HPDE6-E6E7 (cell line): Measurements from ENCODE around the gene FOXI1.

Experiments used
- DNase-seq: peaks from one replicate; pipeline ENCODE4 v3.0.0; 2011; ENCODE audit warnings: missing footprints; ENCODE audit errors: extremely low spot score

FOXI1 gene

DNA sequence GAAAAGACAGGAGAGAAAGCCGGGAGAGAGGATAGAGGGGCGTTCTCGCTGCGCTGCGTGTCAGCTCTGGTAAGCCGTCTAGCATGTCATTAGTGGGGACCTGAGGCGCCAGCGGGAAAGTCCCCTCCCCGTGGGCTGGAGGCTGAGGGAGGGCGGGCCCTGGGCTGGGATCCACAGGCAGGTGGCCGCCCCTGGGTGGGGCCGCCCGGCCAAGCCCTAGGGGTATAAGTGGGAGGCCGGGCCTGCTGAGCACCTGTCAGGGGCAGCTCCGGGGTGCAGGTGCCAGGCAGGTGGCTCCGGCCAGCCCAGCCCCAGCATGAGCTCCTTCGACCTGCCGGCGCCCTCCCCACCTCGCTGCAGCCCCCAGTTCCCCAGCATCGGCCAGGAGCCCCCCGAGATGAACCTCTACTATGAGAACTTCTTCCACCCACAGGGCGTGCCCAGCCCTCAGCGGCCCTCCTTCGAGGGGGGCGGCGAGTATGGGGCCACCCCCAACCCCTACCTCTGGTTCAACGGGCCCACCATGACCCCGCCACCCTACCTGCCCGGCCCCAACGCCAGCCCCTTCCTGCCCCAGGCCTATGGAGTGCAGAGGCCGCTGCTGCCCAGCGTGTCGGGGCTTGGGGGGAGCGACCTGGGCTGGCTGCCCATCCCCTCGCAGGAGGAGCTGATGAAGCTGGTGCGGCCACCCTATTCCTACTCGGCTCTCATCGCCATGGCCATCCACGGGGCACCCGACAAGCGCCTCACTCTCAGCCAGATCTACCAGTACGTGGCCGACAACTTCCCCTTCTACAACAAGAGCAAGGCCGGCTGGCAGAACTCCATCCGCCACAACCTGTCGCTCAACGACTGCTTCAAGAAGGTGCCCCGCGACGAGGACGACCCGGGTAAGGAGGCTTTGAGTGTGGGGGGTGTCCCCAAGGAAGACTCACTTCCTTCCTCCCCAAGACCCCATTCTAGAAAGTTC, at the start of gene FOXI1:
TSS of gene FOXI1 (plus strand) at position 256 of the 970 bp plus-strand sequence. CDS start at position 317, 61 bp downstream.
- no peak for DNase-seq

DNA sequence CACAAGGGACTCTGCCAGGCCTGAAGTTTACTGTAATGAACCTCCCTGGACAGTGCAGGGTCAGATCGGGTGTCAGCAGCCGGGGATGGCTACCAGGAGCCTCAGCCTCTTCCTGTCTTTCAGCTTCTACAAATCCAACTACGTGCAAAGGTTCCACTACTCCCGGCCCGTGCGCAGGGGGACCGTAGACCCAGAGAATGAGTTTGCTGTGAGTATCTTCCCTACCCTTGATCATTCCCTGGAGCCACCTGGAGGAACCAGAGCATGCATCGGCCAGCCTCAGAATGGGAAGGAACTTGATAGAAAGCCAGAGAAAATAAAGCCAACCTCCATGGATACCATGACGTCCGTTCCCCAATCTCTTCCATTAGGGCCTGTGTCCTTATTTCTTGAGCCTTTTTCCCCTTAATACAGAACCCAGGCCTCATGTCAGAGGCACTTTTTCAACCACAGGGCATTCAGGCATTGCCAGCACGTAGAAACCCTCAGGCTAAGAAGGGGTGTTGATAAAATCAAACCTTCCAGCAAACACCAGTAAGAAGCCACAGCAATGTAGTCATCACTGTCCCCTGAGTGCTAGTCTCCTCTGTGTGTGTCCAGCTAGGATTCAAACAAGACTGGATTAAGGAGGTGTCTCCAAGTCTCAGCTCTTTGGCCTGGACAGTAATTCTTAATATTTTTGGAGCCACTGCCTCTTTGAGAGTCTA, 49.0 kb upstream of the FOXI1 start:
- no peak for DNase-seq

DNA sequence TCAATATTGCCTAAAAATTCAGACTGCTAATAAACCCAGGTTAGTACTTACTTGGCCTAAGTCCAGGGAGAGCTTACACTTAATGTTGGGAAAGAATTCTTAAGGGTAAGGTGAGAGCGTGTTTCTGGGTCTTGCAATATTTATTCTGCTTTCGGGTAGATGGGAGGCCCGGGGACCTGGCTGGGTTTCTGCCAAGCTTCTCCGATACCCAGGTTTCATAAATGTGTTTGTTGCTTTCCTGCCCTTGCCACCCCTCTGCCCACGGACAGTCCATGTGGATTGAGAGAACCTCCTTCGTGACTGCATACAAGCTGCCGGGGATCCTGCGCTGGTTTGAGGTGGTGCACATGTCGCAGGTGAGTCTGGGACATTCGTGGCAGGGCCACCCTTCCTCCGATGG, 48.4 kb upstream of the FOXI1 start:
- no peak for DNase-seq

DNA sequence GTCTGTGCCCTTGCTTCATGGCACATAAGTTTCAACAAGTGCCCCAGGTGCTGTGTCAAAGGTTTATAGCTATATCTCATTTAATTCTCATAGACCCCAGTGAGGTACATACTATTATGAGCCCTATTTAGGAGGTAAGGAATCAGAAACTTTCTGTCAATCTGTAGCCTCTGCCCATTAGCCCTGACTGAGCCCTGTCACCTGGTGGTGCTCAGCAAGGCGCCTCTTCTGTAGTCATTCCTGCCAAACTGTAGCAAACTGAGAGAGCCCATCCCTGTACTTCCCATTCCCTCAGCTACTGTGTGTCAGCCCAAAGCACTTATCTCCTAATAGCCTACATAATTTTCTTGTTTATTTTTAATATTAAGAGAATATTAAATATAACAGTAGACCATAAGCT, 46.5 kb upstream of the FOXI1 start:
- DNase-seq = no peak

DNA sequence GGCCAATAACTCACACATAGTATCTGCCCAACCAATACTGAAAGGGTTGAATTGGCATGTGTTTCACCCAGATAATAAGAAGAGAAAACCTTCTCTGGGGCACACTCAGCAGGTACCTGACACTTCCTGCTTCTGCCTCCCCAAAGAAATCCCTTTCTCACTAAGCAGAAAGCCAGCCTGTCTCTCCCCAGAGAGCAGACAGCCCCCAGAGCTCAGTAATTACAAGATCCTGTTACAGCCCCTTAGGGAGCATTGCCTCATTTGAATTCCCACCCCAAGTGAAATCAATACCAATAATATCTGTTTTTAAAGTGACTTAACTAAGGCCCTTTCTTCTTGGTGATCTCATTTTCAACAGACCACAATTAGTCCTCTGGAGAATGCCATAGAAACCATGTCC, 38.5 kb upstream of the FOXI1 start:
- no peak for DNase-seq

DNA sequence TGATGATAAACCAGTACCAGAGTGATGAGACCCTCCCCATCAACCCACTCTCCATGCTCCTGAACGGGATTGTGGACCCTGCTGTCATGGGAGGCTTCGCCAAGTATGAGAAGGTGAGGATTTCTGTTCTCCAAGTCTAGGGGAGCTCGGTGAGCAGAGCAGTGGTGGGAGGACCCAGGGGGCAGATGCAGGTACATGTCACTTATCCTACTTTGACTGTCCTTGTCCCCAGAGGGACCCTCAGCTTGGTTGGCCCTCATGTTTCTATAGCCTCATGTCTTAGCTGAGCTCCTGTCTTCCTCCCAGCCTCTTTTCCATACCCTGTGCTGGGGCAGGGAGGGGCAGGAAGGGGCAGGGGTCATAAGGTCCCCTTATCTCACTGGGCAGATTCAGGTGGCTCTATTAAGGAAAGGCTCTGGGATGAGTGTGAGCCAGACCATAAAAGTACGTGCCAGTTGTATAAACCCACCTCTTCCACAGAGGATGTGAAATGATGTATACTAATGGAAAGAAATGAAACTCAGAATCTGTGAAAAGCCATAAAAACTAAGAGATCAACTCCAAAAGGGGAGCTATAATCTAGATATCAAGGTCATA, 38.0 kb upstream of the FOXI1 start:
- DNase-seq = no peak

DNA sequence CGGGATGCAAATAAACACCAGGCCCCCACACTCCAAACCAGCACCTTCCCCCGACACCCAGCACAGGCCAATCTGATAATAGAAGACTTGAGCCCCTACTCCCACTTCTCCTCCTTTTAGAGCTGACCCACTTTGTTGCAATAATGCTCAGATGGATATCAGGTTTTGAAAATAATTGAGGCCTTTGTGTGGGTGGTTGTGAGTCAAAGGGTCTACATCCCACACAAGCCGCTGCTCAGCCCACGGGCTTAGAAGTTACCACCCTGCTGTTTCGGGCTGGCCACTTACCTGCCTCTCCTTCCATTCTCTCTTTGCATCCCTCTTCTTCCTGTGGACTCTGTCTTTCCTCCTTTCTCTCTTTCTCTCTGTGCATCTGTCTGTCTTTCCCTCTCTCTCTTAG, 36.2 kb upstream of the FOXI1 start:
- no peak for DNase-seq

DNA sequence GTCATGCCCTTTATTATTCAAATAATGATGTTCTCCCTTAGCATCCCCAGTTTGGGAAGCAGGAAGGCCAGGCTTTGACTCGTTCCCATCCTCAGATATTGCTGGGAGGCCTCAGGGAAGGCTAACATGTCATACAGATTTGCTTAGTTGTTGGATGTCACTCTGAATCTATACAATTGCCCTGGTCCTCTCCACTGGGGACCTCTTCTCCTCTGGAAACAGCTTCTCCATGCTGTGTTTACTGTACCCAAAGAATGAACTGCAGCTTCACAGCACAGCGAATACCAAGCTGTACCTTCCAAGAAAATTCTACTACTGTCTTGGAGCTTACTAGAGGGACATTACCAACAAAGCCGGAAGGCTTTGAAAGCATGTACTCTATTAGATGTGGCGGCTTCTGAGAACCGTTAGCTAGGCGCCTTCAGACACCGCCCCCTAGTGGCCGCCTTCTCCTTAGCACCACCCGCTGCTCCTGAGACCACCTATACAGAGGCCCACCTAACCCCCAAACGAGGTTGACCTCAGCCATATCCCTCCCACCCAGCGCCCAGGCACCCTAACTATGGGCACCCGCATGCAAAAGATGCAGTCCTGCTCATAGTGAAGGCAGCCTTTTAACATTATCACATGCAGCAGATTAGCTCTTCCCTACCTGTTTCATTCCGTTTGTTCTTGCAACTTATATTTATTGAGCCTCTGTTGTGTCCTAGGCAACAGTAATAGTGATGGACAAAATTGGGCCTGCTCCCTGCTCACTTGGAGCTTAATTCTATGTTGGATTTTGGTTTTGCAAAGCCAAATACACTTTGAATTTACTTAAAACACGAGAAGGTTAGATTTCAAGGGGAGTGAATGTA, 34.9 kb upstream of the FOXI1 start:
- DNase-seq = peak; percentile 15

DNA sequence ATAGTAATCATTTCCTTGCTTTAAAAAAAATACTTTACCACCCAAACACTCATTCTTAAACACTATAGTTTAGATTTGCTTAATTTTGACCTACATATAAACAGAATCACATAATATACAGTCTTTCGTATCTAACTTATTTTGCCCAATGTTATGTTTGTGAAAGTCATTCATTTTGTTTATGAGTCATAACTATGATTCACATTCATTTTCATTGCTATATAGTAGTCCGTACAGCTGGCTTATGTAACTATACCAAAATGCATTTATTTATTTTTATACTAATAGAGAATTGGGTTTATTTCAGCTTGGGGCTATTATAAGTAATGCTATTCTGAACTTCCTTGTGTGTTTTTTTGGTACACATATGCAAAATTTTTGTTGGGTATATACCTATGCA, 33.9 kb upstream of the FOXI1 start:
- DNase-seq = no peak

DNA sequence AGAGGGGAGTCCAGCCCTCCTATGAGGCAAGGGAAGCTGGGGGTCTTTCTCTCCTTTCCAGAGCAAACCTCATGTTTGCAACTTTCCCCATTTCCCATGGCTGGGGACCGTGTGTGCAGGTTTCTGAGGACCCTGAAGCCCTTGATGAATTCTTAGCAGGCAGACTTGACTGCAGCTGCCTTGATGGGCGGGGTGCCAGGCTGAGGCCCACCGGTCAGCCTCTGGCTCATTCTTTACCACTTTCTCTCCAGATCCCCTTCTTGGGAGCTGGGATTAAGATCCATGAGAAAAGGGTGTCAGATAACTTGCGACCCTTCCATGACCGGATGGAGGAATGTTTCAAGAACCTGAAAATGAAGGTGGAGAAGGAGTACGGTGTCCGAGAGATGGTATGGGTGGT, 30.0 kb upstream of the FOXI1 start:
- no peak for DNase-seq

DNA sequence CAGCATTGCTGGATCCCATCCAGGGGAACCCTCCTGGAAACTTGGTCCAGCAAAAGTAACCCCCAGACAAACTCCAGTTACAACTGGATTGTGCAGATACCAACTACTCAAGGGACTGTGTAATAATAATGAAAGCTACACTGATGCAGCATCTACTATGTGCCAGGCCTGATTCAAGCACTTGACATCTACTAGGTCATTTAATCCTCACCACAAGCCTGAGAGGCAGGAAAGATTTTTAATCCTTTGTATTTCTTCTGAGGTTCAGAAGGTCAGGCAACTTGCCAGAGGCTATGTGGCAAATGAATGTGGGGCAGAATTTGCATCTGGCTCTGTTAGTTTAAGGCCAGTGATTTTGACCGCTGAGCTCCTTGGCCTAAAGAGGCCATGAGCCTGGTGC, 29.5 kb upstream of the FOXI1 start:
- no peak for DNase-seq

DNA sequence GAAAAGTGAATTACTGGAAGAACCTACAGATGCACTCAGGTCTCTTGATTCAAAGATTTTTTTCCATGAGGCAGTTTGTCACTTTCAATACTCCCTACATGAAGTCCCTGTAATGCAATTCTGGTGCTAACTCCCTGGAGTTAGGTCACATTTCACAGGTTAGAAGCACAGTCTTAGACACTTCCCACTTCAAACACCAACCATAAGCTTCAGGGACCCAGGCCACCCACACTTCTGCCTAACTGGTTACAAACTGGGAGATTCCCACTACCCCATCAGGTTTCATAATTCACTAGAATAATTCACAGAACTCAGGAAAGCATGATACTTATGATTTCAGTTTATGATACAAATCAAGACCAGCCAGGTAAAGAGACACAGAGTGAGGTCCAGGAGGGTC, 29.0 kb upstream of the FOXI1 start:
- no peak for DNase-seq

DNA sequence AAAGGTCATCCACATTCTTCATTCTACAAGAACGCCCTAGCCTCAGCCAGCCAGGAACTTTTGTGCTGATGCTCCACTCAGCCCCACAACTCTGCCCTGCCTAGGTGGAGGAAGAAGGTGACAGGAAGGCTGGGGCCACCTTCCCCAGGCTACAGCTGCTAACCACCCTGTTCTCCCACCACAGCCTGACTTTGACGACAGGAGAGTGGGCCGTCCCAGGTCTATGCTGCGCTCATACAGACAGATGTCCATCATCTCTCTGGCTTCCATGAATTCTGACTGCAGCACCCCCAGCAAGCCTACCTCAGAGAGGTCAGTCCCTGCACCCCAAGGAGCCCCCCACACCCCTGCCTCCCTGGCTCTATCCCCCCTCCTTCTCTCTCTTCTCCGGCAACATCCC, 28.2 kb upstream of the FOXI1 start:
- no peak for DNase-seq

DNA sequence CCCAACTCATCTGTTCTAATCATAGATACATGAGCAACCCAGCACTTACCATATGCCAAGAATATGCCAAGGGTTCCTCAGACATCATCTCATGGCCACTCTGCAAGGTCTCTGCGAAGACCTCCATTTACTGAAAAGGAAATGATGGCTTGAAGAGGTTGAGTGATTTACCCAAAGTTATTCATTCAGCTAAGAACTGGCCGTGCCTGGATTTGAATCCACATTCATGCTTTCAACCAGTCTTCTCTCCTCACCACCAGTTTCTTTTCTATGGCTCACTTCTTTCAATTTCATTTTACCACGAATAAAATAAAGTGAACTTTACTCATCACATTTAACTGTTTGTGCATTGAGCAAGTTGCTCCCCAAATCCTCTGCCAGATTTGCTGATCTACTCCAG, 27.2 kb upstream of the FOXI1 start:
- DNase-seq = no peak

DNA sequence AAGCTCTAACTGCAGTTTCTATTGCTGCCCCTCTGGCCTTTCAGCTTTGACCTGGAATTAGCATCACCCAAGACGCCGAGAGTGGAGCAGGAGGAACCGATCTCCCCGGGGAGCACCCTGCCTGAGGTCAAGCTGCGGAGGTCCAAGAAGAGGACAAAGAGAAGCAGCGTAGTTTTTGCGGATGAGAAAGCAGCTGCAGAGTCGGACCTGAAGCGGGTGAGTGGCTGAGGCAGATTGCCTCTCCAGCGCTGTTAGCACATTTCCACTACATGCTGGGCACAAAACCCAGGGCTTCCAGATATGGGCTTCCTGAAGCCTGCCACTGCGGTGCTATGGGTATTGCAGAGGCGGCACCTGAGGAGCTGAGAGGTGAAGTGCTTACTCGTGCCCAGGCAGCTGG, 26.8 kb upstream of the FOXI1 start:
- DNase-seq = no peak

DNA sequence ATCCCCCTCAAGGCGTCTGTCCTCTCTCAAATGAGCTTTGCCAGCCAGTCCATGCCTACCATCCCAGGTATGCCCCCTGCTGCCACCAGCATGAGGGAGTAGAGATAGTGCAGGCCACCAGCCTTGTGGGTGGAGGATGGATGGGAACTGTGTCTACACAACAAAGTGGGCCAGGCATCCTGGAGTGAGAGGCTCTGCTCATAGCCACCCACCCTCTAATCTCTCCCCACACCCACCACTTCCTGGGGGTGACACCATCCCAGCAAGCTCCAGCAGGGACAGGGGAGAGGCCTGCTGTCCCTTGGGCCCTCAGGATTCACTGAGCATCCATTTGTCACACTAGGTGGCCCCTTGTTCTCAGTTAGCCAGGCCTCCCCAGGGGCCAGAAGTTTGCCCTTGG, 25.5 kb upstream of the FOXI1 start:
- DNase-seq = no peak

DNA sequence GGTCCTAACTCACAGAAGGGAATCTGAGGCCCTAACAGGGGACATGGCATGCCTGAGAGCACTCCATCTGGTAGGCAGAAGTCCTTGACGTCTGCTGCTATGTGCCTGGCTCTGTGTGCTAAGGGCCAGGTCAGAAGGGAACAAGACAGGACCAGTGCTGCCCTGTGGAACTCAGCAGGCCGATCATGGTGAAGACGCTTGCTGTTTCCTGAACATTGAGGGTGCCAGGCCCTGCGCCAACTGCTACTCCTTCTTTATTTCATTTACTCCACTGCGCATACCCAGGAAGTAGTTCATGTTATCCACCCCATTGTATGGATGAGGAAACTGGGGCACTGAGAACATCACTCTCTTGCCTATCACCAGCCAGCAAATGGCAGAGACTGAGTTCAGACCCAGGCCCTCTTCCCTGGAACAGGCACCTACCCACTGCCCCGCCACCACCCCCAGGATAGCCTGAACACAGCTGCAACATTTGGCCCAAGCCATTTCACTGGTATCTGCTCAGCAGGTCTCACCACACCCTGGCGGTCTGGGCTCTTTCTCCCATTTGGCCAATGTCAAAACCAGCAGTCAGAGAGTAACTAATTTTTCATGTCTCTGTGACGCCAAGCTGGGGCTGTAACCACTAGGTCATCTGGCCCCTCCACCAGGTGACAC, 24.8 kb upstream of the FOXI1 start:
- DNase-seq = no peak

DNA sequence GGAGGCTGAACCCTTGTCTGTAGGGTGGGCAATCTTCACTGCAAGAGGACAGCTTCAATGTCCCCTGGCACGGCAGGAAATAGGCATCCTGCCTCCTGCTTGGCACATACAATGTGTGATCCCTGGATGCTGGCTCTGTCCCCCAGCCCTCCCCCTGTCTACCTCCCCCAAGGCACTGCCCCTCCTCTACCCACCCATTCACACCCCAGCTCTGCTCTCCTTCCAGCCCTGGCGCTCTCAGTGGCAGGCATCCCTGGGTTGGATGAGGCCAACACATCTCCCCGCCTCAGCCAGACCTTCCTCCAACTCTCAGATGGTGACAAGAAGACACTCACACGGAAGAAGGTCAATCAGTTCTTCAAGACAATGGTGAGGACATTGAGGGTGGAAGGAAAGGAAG, 24.1 kb upstream of the FOXI1 start:
- no peak for DNase-seq

DNA sequence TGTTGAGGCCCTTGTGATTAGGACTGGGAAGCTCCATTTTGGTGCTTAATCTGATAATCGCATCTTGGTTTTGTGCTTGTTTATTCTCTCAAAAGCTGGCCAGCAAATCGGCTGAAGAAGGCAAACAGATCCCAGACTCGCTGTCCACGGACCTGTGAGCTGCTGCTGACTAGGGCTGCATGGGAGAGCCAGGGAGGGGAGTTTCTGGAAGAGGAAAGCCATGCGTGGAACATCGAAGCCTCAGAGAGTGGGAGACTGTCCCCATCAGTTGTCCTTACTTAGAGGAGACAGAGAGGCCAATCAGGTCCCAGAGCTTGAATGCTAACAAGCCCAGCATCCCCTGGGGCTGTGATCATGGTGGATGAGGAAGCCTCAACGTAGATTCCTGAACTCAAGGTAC, 23.0 kb upstream of the FOXI1 start:
- no peak for DNase-seq

DNA sequence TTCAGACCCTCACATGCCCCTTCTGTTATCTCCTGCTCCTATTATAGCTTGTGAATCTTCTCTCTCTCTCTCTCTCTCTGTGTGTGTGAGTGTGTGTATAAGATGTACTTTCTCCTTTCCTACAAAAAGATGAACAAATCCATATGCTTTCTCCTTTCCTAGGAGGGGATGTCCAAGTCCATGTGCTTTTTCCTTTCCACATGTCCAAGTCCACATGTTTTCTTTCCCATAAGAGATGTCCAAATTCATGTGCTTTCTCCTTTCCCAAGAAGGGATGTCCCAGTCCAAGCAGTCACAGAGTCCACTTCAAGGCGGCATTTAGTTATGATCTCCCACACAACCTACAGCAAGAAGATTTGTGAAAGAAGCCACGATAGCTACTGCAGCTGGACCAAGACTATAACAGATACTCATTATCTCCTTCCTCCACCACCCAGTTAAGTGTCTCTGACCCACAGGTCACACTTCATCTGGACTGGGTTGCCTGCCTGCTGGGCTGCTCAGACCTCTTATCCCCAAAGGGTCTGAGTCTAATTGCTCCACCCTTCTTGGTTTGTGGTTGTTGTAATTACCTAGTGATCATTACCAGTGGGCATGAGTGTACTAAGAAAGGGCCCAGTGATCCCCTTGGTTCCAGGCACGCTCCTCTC, 18.4 kb upstream of the FOXI1 start:
- no peak for DNase-seq
